CD4-positive, alpha-beta T cell treated with Interleukin-4 for 4 hours (primary cell): ENCODE measurements around the gene TSHZ1.

Source experiments
- DNase-seq: peaks from one replicate; pipeline ENCODE4 v3.0.0-alpha.2; 2020

The TSHZ1 gene

DNA sequence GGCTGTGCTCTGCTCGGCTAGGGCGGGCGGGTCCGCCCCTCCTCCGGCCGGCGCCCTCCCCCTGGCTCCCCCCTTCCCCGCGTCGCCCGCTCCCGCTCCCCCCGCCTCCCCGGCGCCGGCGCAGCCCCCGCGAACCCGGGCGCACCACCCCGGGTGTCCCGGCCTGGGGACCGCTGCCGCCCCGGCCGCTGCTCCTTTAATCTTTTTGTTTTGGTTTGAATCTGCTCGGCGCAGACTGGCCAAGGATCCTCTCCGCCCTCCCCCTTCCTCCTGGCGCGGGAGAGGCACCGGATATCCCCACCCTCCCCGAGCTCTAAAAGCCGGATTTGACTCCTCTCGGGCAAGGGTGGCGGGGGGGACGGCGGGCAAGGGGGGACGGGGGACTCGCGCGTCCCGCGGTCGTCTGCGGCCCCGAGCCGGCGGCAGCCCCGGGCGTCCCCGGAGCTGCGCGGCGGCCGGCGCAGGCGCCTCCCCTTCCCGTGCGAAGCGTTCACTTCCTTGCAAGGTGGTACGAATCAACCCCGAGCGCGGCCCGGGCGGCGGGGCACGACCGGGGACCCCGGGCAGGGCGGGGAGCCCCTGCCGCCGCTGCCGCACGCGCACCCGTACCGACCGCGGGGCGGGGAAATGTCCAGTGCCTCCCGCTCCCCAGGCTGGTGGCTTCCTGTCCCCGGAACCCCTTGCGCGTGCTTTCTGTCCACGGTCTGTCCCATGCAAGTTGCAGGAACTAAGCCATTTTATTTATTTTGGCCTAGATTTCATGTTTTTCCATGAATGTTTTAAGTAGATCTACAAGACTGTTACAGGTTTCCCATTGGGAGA is 1.3 kb upstream of the TSHZ1 start, which contains the start of gene PTGR3:
PTGR3 (minus strand) TSS at position 11 of the 822 bp plus-strand sequence. CDS start 81 bp downstream, outside the sequence.
- peak; percentile 82 for DNase-seq

DNA sequence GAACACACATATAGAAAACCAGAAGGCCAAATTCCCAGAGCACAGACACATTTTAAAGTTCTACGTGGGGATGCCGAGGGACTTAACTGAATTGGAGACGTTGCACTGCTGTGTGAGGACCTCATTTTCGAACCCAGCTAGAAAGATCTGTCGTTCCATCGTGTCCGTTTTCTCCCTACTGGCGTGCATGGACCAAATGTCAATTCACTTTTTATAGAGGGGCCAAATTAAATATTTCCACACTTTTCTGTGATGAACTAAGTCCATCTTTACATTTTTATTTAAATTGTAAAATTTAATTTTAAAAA is 692 bp upstream of the TSHZ1 start:
- no peak for DNase-seq

DNA sequence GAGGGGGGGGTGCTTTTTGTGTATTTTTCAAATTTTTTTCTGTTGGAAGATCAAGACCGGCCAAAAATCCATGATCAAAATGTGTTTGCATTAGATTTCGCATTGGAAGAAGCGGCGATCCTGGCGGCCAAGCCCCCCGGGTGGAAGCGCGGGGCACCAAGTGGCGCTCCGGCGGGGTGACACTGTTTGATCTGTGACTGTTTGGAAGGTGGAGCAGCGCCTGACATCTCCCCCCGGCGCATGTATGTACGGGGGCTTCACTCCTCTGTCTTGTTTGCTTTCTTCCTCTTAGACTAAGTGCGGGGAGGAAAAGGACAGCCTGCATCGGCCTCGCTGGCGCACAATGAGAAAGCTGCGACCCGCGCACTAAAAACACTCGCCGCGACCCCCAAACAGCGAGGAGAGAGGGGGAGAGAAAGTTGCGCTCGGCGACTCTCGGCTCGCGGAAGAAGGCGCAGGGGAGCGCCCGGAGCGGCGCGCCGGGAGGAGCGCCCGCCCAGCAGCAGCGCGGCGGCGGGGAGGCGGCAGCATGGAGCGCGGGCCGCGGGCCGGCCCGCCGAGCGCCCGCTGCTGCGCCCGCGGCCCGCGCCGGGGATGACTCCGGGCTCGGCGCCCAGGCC is 515 bp downstream of the TSHZ1 start:
- DNase-seq = no peak

DNA sequence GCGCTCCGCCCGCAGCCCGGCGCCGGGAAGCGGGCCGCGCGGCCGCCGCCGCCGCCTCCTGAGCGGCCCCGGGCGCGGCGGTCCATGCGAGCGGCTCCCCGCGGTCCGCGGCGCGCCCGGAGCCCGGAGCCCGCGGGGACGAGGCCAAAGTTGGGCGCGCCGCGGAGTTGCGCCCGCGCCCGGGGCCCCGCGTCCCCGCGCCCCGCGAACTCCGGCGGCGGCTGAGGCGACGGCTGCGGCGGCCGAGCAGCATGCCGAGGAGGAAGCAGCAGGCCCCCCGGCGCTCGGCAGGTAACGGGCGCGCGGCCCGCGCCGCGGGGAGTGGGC is 992 bp downstream of the TSHZ1 start:
- no peak for DNase-seq

DNA sequence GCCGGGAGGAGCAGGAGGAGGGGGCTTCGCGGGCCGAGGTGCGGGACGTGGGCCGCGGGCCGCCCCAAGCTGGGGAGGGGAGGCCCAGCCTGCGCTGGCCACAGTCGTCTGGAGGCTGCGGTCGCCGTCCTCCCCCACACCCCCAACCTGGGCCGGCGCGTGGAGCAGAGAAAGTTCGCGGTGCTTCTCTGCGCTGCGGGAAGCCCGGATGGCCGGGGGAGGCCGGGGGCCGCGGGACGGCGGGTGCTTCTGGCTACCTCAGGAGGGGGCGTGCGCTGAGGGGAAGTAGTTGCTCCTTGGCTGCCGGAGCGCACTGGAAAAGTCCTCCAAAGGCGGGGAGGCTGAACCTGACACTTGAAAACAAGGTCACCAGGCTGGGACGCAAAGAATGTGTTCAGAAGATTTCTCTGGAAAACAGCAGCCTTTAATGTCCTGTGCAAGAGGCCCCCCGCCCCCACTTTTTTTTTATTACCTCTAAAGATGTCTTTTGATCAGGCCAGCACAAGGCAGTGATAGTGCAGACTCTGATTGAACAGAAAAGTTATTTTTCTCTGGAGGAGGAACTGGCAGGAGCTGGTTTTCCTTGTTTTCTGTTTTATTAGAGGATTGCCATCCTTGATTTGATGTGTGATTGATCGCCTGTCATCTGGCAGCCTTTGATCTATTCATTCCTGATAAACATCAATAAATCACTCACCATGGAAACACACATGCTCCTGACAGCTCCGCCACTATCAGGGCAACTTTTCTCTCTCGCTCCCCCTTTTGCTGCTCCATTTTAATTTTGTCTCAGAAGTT is 1.6 kb downstream of the TSHZ1 start:
- DNase-seq = peak; percentile 35

DNA sequence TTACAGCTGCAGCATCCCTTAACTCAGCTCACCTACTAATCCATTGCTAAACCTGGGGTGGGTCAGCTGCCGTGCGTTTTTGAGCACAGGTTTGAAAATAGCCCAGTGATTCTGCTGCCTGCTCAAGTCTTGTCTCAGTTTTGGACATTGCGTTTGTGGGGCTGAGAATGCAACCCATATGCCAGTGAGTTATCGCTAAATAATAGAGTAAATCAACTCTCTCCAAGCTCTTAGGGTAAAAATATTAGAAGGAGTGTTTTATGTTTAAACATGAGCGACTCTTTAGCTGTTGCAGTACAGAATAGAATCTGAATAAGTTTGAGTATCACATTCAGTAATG is 2.1 kb downstream of the TSHZ1 start:
- no peak for DNase-seq

DNA sequence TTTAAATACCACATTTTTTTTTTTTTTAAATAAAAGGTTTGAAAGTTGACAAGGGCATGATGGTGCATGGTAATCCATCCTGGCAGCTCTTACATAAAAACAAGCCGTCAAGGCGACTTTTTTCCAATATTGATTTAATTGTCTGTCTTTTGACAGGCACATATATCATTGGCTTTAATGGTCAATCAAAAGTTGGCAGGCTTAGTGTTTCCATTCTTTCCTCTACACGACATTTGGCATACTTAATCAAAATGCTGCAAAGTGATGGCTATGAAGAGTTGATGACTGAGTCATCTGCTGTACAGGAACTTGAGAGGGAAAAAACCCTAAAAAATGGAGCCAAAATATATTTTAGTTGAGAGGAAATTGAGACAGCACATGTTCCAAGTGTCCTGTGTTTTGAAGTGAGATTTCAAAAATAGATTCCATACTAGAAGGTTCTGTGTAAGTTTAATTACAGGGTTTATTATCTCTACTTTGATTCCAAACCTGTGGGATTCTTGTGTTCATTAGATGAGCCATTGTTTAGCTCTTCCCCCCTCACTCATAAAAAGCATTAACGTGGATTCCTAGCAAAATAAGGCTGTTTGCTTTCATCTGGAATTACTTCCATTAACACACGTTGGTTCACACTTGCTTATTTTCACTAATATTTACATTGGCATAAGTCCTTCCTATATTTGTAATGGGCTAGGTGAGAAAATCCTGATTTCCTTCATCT is 3.2 kb downstream of the TSHZ1 start:
- no peak for DNase-seq

DNA sequence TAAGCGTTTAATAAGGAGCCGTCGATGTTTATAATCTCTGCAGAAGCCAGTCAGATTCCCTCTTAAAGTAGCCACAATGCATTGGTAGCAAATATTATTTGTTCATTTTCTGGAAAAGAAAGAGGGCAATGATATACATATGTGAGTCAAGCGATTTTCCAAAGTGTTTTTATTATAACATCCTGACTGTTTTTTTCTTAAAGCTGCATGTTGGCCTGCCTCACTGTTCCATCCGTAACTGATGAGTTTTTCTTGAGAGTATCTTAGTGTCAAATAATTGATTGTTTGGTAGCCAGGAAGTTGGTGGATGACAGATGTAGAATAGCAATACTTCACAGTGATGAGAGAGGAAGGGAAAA is 3.7 kb downstream of the TSHZ1 start:
- DNase-seq = no peak

DNA sequence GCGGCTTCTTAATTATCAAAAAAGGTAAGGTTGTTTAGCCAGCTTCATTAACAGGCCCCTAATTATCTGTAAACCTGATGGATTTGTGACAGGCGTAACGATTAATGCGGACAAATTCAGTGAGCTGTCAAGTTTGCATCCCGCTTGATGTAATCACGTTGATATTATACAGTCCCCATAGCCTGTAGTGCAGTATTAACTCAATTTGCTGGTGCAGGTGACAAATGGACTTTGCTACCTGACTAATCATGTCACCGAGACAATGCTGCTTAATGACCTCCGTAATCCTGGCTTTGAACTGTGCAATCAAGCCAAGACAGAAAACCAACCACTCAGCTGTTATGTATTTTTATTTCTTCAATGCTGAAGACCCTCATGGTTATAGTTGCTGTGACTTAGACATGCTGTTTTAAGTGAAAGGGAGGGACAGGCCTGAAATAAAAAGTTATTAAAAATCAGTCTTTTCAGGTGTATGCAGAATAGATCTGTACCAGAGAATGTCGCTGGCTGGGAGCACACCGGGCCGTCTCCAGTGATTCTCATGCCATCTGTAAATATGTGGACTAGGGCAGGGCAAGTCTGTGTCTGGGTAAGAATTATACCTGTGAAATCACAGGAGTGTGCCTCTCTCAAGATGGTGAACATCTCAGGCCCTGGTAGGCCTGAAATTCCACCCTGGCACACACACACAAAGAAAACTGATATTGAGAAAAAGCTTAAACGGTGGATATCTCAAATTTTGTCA is 4.3 kb downstream of the TSHZ1 start:
- no peak for DNase-seq

DNA sequence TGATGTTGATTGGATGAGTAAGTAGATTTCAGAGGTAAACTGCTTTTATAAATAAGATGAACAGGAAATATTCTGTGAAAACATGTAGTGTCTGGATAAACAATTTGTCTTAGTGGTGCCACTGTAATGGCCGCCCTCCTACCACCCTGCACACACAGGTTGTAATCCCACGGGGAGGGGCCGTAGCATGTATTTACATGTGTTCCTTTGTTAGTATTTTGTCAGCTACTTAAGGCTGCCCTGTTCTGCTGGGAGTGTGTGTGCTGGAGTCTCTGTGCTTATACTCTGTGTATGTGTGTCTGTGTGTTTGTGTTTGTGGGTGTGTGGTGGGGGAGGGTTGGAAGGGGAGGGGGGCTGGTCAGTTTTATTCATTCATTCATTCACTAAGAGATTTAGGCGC is 5.1 kb downstream of the TSHZ1 start:
- no peak for DNase-seq

DNA sequence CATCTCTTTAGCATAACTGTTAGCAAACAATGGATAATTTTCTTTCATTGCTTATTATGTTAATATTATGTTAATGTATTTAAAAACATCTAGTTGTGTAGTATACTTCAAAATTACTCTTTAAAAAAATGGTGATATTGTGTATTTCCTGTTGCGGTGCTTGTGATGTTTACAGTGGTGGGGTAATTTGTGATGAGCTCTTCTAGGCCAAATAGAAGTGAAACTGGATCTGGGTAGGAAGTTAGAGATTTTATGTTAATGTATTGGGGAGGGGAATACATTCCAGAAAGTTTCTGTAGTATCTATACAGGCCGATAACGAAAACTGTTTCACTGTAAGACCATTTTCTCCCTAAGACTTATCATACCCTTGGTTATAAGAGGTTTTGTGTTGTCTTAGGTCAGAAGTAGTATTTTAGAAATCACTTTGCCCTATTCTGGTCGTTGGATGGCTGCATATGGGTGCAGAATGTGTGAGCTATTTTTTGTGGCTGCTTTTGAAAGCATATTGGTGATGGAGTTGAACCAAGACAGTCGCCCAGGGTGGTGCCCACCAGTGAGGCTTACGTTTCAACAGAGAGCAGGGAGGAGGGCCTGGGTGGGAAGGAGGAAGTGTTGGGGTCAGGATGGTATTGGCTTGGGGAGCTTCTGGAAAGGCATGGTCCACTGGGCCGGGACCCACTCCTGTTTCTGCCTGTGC is 5.8 kb downstream of the TSHZ1 start:
- peak; percentile 65 for DNase-seq

DNA sequence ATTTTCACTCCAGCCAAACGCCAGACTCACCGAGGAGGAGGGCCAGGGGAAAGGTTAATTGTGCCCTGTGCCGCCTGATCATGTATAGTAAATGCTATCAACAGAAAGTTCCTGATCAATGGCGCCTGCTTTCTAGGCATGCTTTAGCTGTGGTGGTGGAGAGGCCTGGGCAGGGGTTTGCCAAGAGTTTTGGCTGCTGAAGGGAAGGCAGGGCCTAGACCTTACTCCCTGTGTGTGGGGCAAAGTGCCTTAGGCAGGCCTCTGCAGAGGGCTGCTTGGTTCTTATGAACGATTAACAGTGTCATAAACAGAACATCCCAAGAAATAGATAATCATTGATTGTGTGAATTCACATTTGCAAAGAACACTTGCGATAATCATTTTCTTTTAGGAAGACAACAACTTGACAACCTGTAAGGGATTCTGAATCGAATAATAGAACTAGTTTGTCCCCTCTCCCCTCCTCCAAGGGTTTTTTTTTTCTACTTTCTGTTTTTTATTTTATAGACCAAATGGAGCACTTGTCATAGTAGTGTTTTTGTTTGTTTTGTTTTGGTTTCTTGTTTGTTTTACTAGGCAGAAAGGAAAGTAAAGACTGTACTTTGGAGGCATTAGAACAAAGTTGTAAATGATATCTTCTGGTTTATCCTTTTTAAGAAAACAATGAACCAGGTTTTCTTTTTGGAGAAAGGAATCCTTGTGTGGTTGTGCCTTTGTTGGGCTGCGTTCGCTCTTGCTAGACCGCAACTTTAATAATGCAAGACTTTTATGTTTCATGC is 6.5 kb downstream of the TSHZ1 start:
- no peak for DNase-seq

DNA sequence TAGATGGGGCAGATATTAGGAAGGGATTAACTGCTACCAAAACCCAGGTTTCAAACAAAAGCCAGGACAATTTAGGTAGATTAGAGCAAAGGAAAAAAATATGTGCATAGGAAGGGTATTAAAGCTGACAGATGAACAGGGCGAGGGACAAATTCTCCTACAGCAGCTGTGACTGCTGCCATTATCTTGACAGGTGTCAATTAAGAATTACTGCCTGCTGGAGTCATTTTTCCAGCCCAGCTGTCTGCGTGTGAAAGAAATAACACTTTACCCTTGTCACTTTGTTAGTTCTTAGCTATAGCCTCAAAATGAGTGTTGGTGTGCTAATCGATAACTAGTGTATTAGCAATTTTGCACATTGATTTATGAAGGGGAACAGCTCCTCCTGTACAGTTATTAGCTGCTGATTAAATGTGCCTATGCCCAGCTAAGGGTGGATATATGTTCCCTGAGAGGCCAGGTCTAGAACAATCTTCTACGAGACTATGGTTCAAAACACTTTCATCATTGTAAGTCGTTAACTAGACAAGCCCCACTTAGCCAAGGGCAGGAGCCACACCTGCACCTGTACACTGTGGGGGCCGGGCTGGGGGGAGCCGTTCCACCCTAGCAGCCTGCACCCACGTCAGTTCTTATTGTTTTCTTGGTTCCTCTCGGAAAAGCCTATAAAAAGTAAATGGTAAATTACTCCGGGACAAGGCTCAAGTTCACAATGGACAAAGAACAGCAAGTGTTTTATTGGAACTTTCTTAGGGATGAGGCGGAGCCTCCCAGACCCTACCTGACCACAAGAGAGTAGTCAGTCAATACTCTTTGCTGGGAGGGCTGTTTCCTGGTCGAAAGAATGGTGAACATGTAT is 7.7 kb downstream of the TSHZ1 start:
- no peak for DNase-seq

DNA sequence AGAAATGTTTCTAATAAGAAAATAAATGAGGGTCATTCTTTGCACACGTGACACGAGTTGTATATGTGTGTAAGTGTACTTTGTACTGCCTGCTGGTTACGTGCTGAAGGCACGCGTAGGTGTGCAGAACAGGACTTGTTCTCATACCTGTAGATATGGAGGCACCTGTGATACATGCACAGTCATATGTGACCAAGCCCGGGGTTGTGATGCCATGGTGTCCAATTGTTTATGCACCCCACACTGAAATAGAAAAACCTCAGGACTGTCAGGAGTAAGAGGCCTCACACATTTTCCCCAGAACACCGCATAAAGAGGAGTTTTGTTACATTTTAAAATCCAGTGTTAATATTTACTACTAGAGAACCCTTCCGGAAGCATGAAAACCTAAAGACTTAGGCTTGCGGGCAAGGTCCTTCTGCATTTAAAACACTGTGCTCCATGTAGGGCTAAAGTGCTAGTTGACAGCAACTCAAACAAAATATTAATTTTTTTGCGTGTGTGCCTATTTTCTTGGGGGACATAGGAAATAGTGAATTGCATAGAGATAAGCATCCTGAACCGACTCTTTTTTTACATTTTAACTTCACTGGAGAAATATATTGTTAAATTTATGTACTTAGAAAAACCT is 9.3 kb downstream of the TSHZ1 start:
- no peak for DNase-seq

DNA sequence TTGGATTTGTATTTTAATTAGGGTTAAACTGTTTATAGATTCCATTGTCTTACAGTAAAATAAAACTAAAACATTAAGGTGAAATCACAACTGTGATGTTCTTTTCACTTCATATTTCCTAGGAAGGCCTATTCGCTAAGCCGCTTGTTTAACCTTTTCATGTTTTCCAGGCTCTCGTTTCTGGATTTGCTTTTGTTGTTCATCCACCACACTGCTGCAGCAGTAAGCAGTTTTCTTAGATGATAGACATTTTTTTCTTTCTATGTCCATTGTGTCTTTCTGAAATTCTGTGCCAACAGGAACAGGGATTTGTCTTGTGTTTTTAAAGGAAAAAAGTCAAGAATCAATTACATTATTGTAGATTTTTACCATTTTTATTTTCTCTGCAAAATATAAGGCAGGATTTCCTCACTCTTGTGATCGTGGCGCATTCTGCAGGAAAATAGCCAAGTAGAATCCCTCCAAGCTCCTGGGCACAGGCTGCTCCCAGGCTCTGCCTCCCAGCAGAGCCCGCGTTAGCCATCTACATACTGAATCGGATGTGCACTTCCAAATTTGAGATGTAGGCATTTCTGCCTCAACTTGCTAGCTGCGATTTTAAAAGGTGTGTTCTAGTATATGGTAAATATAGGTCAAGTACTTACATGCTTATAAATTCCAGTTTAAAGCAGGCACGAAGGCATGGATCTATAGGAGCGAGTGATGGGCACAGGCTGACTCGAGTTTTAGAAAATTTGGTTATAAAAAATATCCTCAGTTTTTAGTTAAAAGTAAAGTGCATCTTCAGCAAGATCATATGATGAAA is 10.2 kb downstream of the TSHZ1 start:
- DNase-seq = no peak

DNA sequence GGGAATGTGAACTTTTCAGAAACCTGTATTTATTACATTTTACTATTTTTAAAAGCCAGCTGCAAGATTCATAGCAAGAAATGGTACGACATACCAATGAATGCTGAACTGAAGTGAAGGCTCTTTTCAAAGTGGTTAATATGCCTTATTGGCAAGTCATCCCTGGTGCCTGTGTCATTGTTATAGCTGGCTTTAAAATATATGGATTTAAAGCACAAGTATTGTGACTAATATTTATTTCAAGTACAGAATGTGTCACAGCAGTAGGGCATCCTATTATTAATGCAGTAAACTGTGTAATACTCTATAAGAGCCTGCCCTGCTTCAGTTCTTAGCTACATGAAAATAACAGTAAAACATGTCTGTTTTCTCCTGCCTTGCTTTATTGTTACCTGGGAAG is 10.8 kb downstream of the TSHZ1 start:
- DNase-seq = no peak

DNA sequence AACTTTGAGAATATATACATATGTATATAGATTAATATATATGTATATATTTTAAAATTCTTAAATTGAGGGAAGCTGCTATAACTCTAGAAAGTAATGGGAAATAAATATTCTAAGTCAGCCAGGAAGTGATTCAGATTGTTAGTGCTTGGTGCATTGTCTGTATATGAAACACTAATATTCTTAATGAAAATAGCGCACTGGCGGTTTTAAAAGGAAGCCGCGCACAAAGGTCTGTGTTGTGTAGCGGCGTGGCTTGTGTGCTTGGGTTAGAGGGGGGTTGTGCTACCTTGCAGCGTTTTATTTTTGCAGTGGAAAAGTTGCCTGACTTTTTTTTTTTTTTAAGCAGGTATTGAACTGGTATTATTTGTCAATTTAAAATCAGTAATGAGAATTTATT is 11.3 kb downstream of the TSHZ1 start:
- DNase-seq = no peak

DNA sequence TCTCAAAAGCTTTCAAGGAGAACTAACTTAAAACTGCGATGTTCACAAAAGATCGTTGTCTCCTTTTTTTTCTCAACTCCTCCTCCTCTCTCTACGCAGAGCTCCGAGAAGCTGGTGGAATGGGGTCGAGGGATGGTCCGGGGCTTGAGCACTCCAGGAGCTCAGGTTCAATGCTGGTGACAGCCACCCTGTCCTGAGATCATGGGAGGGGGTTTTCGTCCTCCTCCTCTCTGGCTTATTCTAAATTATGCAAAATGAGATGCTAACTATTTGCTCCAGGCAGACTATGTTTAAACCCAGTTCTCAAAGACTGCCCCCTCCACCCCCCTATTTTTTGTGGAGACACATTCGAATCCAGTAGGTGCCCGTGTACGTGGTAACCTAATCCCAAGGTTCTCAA is 11.8 kb downstream of the TSHZ1 start:
- DNase-seq = no peak
